Mesendoderm (in vitro differentiated cells): Measurements from ENCODE around the gene TPGS2.
A peak's percentile ranks its signal among the peaks of the same experiment; 100 is the strongest.

Source experiments
- DNase-seq: peaks from one replicate; pipeline ENCODE4 v3.0.0; 2013
- H2AK5ac ChIP-seq: 2 replicates; pipeline ENCODE4 v1.6.1; 2013; ENCODE audit warnings: low read length, inconsistent platforms
- H2BK120ac ChIP-seq: 2 replicates; pipeline ENCODE4 v1.6.1; 2013; ENCODE audit warnings: low read depth, mild to moderate bottlenecking, low read length, moderate library complexity, mixed read lengths
- H2BK15ac ChIP-seq: replicated peaks from 2 replicates; pipeline ENCODE4 v1.6.1; 2013; ENCODE audit warnings: low read depth, mild to moderate bottlenecking, moderate library complexity
- H2BK5ac ChIP-seq: 2 replicates; pipeline ENCODE4 v1.6.1; 2013; ENCODE audit warnings: low read length, inconsistent platforms
- H3K18ac ChIP-seq: 2 replicates; pipeline ENCODE4 v1.6.1; 2013; ENCODE audit warnings: mild to moderate bottlenecking, low read length, mixed read lengths
- H3K23ac ChIP-seq: one replicate; pipeline ENCODE4 v1.6.1; 2013; ENCODE audit warnings: low read length
- H3K27ac ChIP-seq: 2 replicates; pipeline ENCODE4 v1.5.1; 2013; ENCODE audit warnings: low read depth, mild to moderate bottlenecking, inconsistent platforms, low read length, moderate library complexity
- H3K27me3 ChIP-seq: 2 replicates; pipeline ENCODE4 v1.6.1; 2013; ENCODE audit warnings: low read length, control low read depth, mild to moderate bottlenecking, inconsistent platforms; ENCODE audit not compliant: insufficient read depth, poor library complexity
- H3K36me3 ChIP-seq: 2 replicates; pipeline ENCODE4 v1.6.1; 2013; ENCODE audit warnings: low read length, inconsistent platforms; ENCODE audit not compliant: control insufficient read depth, insufficient read depth
- H3K4ac ChIP-seq: one replicate; pipeline ENCODE4 v1.6.1; 2013; ENCODE audit warnings: low read depth, mild to moderate bottlenecking, low read length, moderate library complexity
- H3K4me1 ChIP-seq: 2 replicates; pipeline ENCODE4 v1.6.1; 2013; ENCODE audit warnings: low read depth, low read length, inconsistent platforms; ENCODE audit not compliant: control insufficient read depth
- H3K4me2 ChIP-seq: 2 replicates; pipeline ENCODE4 v1.6.1; 2013; ENCODE audit warnings: low read length
- H3K4me3 ChIP-seq: 2 replicates; pipeline ENCODE4 v1.5.1; 2013; ENCODE audit warnings: mild to moderate bottlenecking, low read length
- H3K56ac ChIP-seq: one replicate; pipeline ENCODE4 v1.6.1; 2013; ENCODE audit warnings: low read length
- H3K79me1 ChIP-seq: 2 replicates; pipeline ENCODE4 v1.6.1; 2013; ENCODE audit warnings: low read length, inconsistent platforms
- H3K79me2 ChIP-seq: 2 replicates; pipeline ENCODE4 v1.6.1; 2013; ENCODE audit warnings: mild to moderate bottlenecking, low read length; ENCODE audit not compliant: control insufficient read depth, insufficient read depth
- H3K9ac ChIP-seq: 2 replicates; pipeline ENCODE4 v1.6.1; 2013; ENCODE audit warnings: low read length, inconsistent platforms
- H4K5ac ChIP-seq: one replicate; pipeline ENCODE4 v1.6.1; 2013; ENCODE audit warnings: low read length
- H4K8ac ChIP-seq: one replicate; pipeline ENCODE4 v1.6.1; 2013; ENCODE audit warnings: low read depth, mild to moderate bottlenecking, control low read depth, low read length, moderate library complexity
- WGBS: extraction: QIAGEN DNeasy Blood & Tissue Kit; methylation state at CpG from one replicate; pipeline ENCODE4 v1.1.7; 2013; ENCODE audit warnings: low lambda C conversion rate, missing lambda C conversion rate; ENCODE audit not compliant: insufficient coverage; ENCODE audit errors: extremely low coverage; 5-methylcytosine and 5-hydroxymethylcytosine counted together

Gene TPGS2

GRCh38 chr18:36813101-36813775 lies 15.6 kb downstream of the TPGS2 start:
- Histone ChIP-seq H3K4ac (no peak overlapping the region), H3K4me2 (no peak overlapping the region), H3K79me2 (no peaks in the 10 kb centered on the region), H2BK15ac (no peak overlapping the region), H3K56ac (no peak overlapping the region), H3K23ac (no peak overlapping the region), H3K18ac (no peak overlapping the region), H3K4me1 (no peaks in the 10 kb centered on the region), H2BK120ac (no peak overlapping the region), H4K5ac (no peak overlapping the region), H3K27ac (no peak overlapping the region), H2AK5ac (no peak overlapping the region), H2BK5ac (no peak overlapping the region), H3K4me3 (no peak overlapping the region), H3K9ac (no peak overlapping the region), H3K36me3 (no peaks in the 10 kb centered on the region), H4K8ac (no peak overlapping the region), H3K27me3 (no peaks in the 10 kb centered on the region), H3K79me1 (no peaks in the 10 kb centered on the region)
- WGBS = 100% methylated on average over 1 of the region's 4 CpGs
- no peak for DNase-seq

DNA sequence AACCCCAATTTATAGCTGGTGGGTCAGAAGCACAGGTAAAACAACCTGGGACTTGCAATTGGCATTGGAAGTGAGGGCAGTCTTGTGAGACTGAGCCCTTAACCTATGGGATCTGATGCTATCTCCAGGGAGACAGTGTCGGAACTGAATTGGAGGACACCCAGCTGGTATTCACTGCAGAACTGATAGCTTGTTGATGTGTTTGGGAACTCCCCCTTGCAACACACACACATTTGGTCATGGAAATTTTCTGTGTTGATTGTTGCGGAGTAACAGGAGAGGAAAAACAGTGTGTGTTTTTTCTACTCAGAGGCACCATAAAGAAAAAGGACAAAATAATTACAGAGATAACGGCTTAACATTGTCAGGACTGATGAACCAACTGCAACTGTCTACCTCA lies 16.1 kb downstream of the TPGS2 start:
- Histone ChIP-seq H3K4ac (no peak overlapping the region), H4K8ac (no peak overlapping the region), H3K79me1 (no peaks in the 10 kb centered on the region), H2BK15ac (no peak overlapping the region), H3K4me2 (no peak overlapping the region), H3K4me3 (no peak overlapping the region), H2AK5ac (no peak overlapping the region), H3K9ac (no peak overlapping the region), H2BK120ac (no peak overlapping the region), H3K18ac (no peak overlapping the region), H3K4me1 (no peaks in the 10 kb centered on the region), H4K5ac (no peak overlapping the region), H3K27me3 (no peaks in the 10 kb centered on the region), H2BK5ac (no peak overlapping the region), H3K36me3 (no peaks in the 10 kb centered on the region), H3K27ac (no peak overlapping the region), H3K56ac (no peak overlapping the region), H3K23ac (no peak overlapping the region), H3K79me2 (no peaks in the 10 kb centered on the region)
- peak; percentile 13 for DNase-seq
- no CpG with 5 or more reads among the region's 3 CpGs for WGBS

DNA sequence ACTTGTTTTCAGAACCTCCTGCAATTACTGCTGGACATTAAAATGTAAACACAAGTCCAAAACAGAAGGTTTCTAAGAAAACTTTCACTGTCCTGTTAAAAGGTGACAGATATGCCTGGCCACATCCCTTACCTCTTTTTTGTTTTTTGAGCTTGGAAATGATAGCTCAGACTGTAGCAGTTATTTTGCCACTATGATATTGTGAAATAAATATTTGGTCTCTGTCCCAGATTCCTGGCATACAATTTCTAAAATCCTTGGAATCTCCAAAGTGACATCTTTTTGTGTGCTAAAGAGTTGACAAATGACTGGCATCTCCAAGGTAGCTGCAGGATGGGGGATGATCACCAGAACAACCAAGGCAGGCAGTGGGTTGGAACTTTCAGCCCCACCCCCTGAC lies 16.8 kb downstream of the TPGS2 start:
- H3K36me3 ChIP-seq = no peaks in the 10 kb centered on the region
- no peak overlapping the region for H3K4me3 ChIP-seq

DNA sequence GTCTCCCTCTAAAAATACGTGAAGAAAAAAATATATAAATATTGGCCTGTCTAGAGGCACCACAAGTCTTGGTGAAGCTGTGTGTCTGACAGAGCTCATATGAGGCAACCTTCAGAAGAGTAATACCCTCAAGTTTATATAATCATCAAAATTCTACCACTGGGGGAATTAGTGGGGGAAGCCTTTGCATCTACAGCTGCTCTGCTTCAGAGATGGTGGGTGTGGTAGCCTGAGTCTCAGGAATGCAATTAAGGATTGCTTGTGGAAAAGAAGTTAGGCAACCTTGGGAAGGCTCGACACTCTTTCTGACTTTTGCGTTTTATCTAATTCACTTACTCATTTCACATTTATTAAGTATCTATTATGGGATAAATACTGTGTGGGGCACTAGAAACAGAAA lies 17.4 kb downstream of the TPGS2 start:
- no peak for DNase-seq
- H3K36me3 ChIP-seq = no peaks in the 10 kb centered on the region
- WGBS = no CpG with 5 or more reads among the region's 3 CpGs
- no peak overlapping the region for H3K56ac ChIP-seq
- no peak overlapping the region for H3K23ac ChIP-seq
- no peak overlapping the region for H4K5ac ChIP-seq
- H2AK5ac ChIP-seq = no peak overlapping the region
- no peak overlapping the region for H3K9ac ChIP-seq
- H3K4me3 ChIP-seq = no peak overlapping the region
- no peak overlapping the region for H3K18ac ChIP-seq
- no peaks in the 10 kb centered on the region for H3K79me1 ChIP-seq
- H3K4me2 ChIP-seq = no peak overlapping the region
- H3K4ac ChIP-seq = no peak overlapping the region
- H3K27me3 ChIP-seq = no peaks in the 10 kb centered on the region
- no peak overlapping the region for H3K27ac ChIP-seq
- H2BK15ac ChIP-seq = no peak overlapping the region
- no peak overlapping the region for H2BK120ac ChIP-seq
- no peaks in the 10 kb centered on the region for H3K4me1 ChIP-seq
- H3K79me2 ChIP-seq = no peaks in the 10 kb centered on the region
- H4K8ac ChIP-seq = no peak overlapping the region
- H2BK5ac ChIP-seq = no peak overlapping the region

More for the DNA sequence above, 16.8 kb downstream of the TPGS2 start:
- H3K79me1 ChIP-seq = no peaks in the 10 kb centered on the region
- H3K27ac ChIP-seq = no peak overlapping the region
- H3K4me2 ChIP-seq = no peak overlapping the region
- no peak overlapping the region for H2BK5ac ChIP-seq
- H3K56ac ChIP-seq = no peak overlapping the region
- no peaks in the 10 kb centered on the region for H3K79me2 ChIP-seq
- no peak overlapping the region for H4K8ac ChIP-seq
- H2AK5ac ChIP-seq = no peak overlapping the region
- H2BK120ac ChIP-seq = no peak overlapping the region
- H3K4me1 ChIP-seq = no peaks in the 10 kb centered on the region
- H3K18ac ChIP-seq = no peak overlapping the region
- H2BK15ac ChIP-seq = no peak overlapping the region
- no peak overlapping the region for H4K5ac ChIP-seq
- H3K23ac ChIP-seq = no peak overlapping the region
- no peak for DNase-seq
- H3K9ac ChIP-seq = no peak overlapping the region
- H3K27me3 ChIP-seq = no peaks in the 10 kb centered on the region
- H3K4ac ChIP-seq = no peak overlapping the region

DNA sequence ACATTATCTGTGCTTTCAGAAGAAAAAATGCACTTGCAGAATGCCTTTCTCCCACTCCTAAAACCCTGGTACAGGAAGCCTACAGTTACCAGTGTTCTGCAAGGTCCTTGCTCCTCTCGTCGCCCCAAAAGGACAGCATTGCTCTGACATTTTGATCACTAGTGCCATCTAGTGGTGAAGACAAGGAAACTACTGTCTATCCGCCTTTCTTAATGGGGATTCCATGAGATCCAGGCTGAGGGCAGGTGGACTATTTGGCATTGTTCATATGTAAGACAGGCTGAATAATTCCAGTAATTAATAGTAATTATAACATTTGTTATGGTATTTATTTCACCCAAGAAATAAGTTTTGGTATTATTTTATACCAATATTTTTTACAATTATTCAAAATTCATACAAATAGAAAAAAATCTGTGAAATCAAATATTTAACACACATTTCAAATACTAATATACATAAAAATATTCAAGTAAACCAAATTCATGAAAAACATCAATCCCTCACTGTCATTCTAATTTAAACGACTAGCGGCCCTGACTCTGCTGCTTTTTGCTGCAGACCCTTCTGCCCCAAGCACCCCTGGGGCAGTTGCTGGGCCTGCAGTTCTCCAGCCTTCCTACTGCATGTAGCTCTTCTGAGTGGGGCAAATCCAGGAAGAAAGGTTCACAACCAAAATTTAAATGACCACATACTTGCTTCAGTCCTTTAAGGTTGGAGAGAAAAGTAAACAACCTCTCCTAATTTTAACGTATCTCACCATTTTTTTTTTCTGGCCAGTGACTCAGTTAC lies 19.0 kb downstream of the TPGS2 start:
- no peaks in the 10 kb centered on the region for H3K79me2 ChIP-seq
- no peak overlapping the region for H2BK5ac ChIP-seq
- H3K36me3 ChIP-seq = no peaks in the 10 kb centered on the region
- H4K5ac ChIP-seq = no peak overlapping the region
- H2BK120ac ChIP-seq = no peak overlapping the region
- no peaks in the 10 kb centered on the region for H3K79me1 ChIP-seq
- peak; percentile 82 for DNase-seq
- H3K9ac ChIP-seq = no peak overlapping the region
- H3K56ac ChIP-seq = no peak overlapping the region
- H3K4ac ChIP-seq = no peak overlapping the region
- no peak overlapping the region for H3K27ac ChIP-seq
- no peak overlapping the region for H3K23ac ChIP-seq
- H2BK15ac ChIP-seq = no peak overlapping the region
- H3K4me2 ChIP-seq = no peak overlapping the region
- no peaks in the 10 kb centered on the region for H3K27me3 ChIP-seq
- WGBS = no CpG with 5 or more reads among the region's 6 CpGs
- no peak overlapping the region for H4K8ac ChIP-seq
- H3K18ac ChIP-seq = no peak overlapping the region
- H2AK5ac ChIP-seq = no peak overlapping the region
- H3K4me1 ChIP-seq = no peaks in the 10 kb centered on the region
- H3K4me3 ChIP-seq = no peak overlapping the region
